ENCODE measurements around the gene KIF1C.

KIF1C gene

DNA sequence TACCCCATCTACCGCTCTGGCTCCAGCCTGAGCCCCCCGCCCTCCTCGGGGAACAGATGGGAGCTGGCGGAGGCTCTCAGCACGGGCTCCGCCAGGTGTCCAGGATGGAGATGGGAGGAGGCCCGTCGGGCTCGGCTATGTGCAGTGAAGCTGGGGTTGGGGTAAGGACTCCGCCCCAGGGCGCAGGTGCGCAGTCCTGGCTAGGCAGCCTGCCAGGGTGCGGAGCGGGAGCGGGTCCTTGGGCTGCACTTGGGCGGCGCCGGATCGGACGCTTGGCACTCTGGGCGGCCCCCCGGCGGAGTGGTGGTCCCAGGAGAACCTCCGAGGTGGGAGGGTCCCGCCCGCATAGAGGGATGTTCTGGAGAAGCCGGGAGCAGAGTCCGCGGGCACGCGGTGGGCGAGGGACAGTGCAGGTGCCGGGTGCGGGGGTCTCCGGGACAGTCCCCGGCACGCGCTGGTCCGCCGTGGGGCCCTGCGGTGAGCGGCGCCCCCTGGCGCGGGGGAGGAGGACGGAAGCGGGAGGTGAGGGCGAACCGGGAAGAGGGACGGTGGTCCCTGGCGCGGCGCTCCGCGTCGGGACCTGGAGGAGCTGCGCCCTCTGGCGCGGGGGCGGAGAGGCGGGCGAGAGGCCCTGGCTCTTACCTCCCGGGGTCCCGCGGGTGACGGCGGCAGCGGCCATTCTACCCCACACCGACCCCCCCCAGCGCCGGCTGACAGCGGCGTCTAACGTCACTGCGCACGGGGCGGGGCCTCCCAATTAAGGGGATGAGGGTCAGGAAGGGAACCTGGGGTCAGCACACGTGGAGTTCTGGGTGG is 10.6 kb upstream of the KIF1C start, which contains the start of gene CAMTA2 (continued):
- TF ChIP-seq, protein P1, sequence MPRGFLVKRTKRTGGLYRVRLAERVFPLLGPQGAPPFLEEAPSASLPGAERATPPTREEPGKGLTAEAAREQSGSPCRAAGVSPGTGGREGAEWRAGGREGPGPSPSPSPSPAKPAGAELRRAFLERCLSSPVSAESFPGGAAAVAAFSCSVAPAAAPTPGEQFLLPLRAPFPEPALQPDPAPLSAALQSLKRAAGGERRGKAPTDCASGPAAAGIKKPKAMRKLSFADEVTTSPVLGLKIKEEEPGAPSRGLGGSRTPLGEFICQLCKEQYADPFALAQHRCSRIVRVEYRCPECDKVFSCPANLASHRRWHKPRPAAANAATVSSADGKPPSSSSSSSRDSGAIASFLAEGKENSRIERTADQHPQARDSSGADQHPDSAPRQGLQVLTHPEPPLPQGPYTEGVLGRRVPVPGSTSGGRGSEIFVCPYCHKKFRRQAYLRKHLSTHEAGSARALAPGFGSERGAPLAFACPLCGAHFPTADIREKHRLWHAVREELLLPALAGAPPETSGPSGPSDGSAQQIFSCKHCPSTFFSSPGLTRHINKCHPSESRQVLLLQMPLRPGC (tag by site-specific recombination; IDR thresholded peaks at IDR 0.05): peak; percentile 65; the same call in 1 of the 2 replicates
- no peak for TF ChIP-seq GFI1B (tag by site-specific recombination; IDR thresholded peaks at IDR 0.05)
- TF ChIP-seq, protein P2, sequence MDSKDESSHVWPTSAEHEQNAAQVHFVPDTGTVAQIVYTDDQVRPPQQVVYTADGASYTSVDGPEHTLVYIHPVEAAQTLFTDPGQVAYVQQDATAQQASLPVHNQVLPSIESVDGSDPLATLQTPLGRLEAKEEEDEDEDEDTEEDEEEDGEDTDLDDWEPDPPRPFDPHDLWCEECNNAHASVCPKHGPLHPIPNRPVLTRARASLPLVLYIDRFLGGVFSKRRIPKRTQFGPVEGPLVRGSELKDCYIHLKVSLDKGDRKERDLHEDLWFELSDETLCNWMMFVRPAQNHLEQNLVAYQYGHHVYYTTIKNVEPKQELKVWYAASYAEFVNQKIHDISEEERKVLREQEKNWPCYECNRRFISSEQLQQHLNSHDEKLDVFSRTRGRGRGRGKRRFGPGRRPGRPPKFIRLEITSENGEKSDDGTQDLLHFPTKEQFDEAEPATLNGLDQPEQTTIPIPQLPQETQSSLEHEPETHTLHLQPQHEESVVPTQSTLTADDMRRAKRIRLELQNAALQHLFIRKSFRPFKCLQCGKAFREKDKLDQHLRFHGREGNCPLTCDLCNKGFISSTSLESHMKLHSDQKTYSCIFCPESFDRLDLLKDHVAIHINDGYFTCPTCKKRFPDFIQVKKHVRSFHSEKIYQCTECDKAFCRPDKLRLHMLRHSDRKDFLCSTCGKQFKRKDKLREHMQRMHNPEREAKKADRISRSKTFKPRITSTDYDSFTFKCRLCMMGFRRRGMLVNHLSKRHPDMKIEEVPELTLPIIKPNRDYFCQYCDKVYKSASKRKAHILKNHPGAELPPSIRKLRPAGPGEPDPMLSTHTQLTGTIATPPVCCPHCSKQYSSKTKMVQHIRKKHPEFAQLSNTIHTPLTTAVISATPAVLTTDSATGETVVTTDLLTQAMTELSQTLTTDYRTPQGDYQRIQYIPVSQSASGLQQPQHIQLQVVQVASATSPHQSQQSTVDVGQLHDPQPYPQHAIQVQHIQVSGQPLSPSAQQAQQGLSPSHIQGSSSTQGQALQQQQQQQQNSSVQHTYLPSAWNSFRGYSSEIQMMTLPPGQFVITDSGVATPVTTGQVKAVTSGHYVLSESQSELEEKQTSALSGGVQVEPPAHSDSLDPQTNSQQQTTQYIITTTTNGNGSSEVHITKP (tag by site-specific recombination; IDR thresholded peaks at IDR 0.05): peak; percentile 77
- TF ChIP-seq ZNF544 (tag by site-specific recombination; IDR thresholded peaks at IDR 0.05): no peak
- TF ChIP-seq ZNF621 (tag by site-specific recombination; IDR thresholded peaks at IDR 0.05): no peak
- peak; percentile 57; the same call in 1 of the 2 replicates for TF ChIP-seq ZFP37 (tag by site-specific recombination; IDR thresholded peaks at IDR 0.05)
- TF ChIP-seq YY2 (tag by site-specific recombination; IDR thresholded peaks at IDR 0.05): peak; percentile 84; the same call in 1 of the 2 replicates
- TF ChIP-seq, protein P3, sequence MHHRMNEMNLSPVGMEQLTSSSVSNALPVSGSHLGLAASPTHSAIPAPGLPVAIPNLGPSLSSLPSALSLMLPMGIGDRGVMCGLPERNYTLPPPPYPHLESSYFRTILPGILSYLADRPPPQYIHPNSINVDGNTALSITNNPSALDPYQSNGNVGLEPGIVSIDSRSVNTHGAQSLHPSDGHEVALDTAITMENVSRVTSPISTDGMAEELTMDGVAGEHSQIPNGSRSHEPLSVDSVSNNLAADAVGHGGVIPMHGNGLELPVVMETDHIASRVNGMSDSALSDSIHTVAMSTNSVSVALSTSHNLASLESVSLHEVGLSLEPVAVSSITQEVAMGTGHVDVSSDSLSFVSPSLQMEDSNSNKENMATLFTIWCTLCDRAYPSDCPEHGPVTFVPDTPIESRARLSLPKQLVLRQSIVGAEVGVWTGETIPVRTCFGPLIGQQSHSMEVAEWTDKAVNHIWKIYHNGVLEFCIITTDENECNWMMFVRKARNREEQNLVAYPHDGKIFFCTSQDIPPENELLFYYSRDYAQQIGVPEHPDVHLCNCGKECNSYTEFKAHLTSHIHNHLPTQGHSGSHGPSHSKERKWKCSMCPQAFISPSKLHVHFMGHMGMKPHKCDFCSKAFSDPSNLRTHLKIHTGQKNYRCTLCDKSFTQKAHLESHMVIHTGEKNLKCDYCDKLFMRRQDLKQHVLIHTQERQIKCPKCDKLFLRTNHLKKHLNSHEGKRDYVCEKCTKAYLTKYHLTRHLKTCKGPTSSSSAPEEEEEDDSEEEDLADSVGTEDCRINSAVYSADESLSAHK (tag by site-specific recombination; IDR thresholded peaks at IDR 0.05): no peak
- peak; percentile 48 for TF ChIP-seq ZNF394 (tag by site-specific recombination; IDR thresholded peaks at IDR 0.05; ENCODE audit: borderline replicate concordance)
- TF ChIP-seq, protein P4, sequence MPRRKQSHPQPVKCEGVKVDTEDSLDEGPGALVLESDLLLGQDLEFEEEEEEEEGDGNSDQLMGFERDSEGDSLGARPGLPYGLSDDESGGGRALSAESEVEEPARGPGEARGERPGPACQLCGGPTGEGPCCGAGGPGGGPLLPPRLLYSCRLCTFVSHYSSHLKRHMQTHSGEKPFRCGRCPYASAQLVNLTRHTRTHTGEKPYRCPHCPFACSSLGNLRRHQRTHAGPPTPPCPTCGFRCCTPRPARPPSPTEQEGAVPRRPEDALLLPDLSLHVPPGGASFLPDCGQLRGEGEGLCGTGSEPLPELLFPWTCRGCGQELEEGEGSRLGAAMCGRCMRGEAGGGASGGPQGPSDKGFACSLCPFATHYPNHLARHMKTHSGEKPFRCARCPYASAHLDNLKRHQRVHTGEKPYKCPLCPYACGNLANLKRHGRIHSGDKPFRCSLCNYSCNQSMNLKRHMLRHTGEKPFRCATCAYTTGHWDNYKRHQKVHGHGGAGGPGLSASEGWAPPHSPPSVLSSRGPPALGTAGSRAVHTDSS (tag by site-specific recombination; IDR thresholded peaks at IDR 0.05): no peak
- TF ChIP-seq ZNF169 (tag by site-specific recombination; IDR thresholded peaks at IDR 0.05): no peak
- TF ChIP-seq, protein P5, sequence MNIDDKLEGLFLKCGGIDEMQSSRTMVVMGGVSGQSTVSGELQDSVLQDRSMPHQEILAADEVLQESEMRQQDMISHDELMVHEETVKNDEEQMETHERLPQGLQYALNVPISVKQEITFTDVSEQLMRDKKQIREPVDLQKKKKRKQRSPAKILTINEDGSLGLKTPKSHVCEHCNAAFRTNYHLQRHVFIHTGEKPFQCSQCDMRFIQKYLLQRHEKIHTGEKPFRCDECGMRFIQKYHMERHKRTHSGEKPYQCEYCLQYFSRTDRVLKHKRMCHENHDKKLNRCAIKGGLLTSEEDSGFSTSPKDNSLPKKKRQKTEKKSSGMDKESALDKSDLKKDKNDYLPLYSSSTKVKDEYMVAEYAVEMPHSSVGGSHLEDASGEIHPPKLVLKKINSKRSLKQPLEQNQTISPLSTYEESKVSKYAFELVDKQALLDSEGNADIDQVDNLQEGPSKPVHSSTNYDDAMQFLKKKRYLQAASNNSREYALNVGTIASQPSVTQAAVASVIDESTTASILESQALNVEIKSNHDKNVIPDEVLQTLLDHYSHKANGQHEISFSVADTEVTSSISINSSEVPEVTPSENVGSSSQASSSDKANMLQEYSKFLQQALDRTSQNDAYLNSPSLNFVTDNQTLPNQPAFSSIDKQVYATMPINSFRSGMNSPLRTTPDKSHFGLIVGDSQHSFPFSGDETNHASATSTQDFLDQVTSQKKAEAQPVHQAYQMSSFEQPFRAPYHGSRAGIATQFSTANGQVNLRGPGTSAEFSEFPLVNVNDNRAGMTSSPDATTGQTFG (tag by site-specific recombination; IDR thresholded peaks at IDR 0.05; ENCODE audit: borderline replicate concordance): 0 out of 2 replicates have a peak, but pooled peaks have one; percentile 43
- TF ChIP-seq ZNF792 (tag by site-specific recombination; IDR thresholded peaks at IDR 0.05): no peak
- peak; percentile 48 for TF ChIP-seq SP2 (tag by site-specific recombination; IDR thresholded peaks at IDR 0.05)
- TF ChIP-seq, protein P6, sequence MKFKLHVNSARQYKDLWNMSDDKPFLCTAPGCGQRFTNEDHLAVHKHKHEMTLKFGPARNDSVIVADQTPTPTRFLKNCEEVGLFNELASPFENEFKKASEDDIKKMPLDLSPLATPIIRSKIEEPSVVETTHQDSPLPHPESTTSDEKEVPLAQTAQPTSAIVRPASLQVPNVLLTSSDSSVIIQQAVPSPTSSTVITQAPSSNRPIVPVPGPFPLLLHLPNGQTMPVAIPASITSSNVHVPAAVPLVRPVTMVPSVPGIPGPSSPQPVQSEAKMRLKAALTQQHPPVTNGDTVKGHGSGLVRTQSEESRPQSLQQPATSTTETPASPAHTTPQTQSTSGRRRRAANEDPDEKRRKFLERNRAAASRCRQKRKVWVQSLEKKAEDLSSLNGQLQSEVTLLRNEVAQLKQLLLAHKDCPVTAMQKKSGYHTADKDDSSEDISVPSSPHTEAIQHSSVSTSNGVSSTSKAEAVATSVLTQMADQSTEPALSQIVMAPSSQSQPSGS (tag by site-specific recombination; IDR thresholded peaks at IDR 0.05; ENCODE audit: low read depth): no peak
- no peak for TF ChIP-seq ZNF747 (tag by site-specific recombination; IDR thresholded peaks at IDR 0.05)
- no peak for TF ChIP-seq ZNF416 (tag by site-specific recombination; IDR thresholded peaks at IDR 0.05)
- TF ChIP-seq ZBTB21 (tag by site-specific recombination; IDR thresholded peaks at IDR 0.05): peak; percentile 79
- TF ChIP-seq ZNF76 (tag by site-specific recombination; IDR thresholded peaks at IDR 0.05; ENCODE audit: borderline replicate concordance, low read depth): peak; percentile 82
- TF ChIP-seq, protein P7, sequence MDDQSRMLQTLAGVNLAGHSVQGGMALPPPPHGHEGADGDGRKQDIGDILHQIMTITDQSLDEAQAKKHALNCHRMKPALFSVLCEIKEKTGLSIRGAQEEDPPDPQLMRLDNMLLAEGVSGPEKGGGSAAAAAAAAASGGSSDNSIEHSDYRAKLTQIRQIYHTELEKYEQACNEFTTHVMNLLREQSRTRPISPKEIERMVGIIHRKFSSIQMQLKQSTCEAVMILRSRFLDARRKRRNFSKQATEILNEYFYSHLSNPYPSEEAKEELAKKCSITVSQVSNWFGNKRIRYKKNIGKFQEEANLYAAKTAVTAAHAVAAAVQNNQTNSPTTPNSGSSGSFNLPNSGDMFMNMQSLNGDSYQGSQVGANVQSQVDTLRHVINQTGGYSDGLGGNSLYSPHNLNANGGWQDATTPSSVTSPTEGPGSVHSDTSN (CRISPR knock-in tag; IDR thresholded peaks at IDR 0.05): peak; percentile 88
- TF ChIP-seq ZNF624 (tag by site-specific recombination; IDR thresholded peaks at IDR 0.05): no peak
- TF ChIP-seq MZF1 (tag by site-specific recombination; IDR thresholded peaks at IDR 0.05; ENCODE audit: borderline replicate concordance): peak; percentile 32; the same call in 1 of the 2 replicates
- TF ChIP-seq ZNF664 (tag by site-specific recombination; IDR thresholded peaks at IDR 0.05): no peak
- TF ChIP-seq ZNF785 (tag by site-specific recombination; IDR thresholded peaks at IDR 0.05): peak; percentile 71; the same call in 1 of the 2 replicates
